Activated T-cell treated with anti-CD3 and anti-CD28 coated beads, Interleukin-2, amount 50 U/mL, for 72 hours (primary cell): Measurements from ENCODE around the gene BCAP29. TPM values are rescaled to one million over a fixed set of nuclear protein-coding genes. Genes with fewer than 3 reads are reported as not detected.
A peak's percentile ranks its signal among the peaks of the same experiment; 100 is the strongest.

Experiments used
- ATAC-seq, 2 donors: fragments of 150-1000 bp; cut with Tn5 transposase; replicated peaks in 1 of 2; 2 replicates each; pipeline ENCODE4 v1.10.0; 2021; ENCODE audit warnings: moderate library complexity in 2 of 2, mild to moderate bottlenecking in 1 of 2
- DNase-seq, 2 donors: peaks; one replicate each; pipeline ENCODE4 v3.0.0; 2021 to 2022; ENCODE audit warnings: mixed read lengths in 1 of 2
- H3K27ac Mint-ChIP-seq: one replicate; pipeline ENCODE4 v1.8.0; 2022; ENCODE audit warnings: mild to moderate bottlenecking, moderate library complexity, mixed read lengths
- H3K27me3 Mint-ChIP-seq: one replicate; pipeline ENCODE4 v1.8.0; 2022; ENCODE audit warnings: low read depth, mixed read lengths
- H3K36me3 Mint-ChIP-seq, 2 donors: one replicate each; pipeline ENCODE4 v1.8.0; 2022; ENCODE audit warnings: mixed read lengths in 2 of 2, mild to moderate bottlenecking in 1 of 2; ENCODE audit not compliant: insufficient read depth in 2 of 2
- H3K4me1 Mint-ChIP-seq: one replicate; pipeline ENCODE4 v1.8.0; 2022; ENCODE audit warnings: low read depth, mixed read lengths
- H3K4me3 Mint-ChIP-seq, 2 donors: one replicate each; pipeline ENCODE4 v1.8.0; 2022; ENCODE audit warnings: mild to moderate bottlenecking in 2 of 2, mixed read lengths in 2 of 2, moderate library complexity in 2 of 2
- H3K9me3 Mint-ChIP-seq, 2 donors: one replicate each; pipeline ENCODE4 v1.8.0; 2022; ENCODE audit warnings: mixed read lengths in 2 of 2
- total RNA-seq, 2 donors: library from RNA; stranded (reverse); gene quantifications; one replicate each; pipeline ENCODE4 v1.2.3, GENCODE V29; 2022

Gene BCAP29
- total RNA-seq, 2 donors from 2014 or later: 37.8 to 44.3 TPM

DNA sequence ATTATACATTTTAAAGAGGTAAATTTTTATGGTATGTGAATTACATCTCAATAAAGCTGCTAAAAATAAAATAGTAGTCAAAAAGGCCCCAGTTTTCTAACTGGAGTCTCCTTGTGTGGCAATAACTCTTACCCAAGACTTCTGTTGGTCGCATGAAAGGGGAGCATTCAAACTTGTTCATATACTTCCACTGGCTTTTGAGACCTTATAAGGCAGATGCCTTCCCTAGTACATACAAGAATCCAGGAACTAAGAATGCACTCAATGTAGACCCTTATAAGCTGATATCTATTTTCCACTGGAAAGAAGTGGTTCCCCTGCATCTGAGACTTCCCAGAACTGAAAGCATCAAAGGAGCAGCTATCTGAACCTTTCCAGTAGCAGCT, 13.0 kb downstream of the BCAP29 start:
- peaks cover 3 to 4% of the 10 kb centered on the region in 2 donors for H3K36me3 Mint-ChIP-seq
- H3K27me3 Mint-ChIP-seq: no peaks in the 10 kb centered on the region
- H3K9me3 Mint-ChIP-seq: no peaks in the 10 kb centered on the region
- H3K4me3 Mint-ChIP-seq: no peak overlapping the region
- DNase-seq (no peak), ATAC-seq (no peak)
- H3K27ac Mint-ChIP-seq: no peak overlapping the region
- H3K4me1 Mint-ChIP-seq: no peaks in the 10 kb centered on the region

DNA sequence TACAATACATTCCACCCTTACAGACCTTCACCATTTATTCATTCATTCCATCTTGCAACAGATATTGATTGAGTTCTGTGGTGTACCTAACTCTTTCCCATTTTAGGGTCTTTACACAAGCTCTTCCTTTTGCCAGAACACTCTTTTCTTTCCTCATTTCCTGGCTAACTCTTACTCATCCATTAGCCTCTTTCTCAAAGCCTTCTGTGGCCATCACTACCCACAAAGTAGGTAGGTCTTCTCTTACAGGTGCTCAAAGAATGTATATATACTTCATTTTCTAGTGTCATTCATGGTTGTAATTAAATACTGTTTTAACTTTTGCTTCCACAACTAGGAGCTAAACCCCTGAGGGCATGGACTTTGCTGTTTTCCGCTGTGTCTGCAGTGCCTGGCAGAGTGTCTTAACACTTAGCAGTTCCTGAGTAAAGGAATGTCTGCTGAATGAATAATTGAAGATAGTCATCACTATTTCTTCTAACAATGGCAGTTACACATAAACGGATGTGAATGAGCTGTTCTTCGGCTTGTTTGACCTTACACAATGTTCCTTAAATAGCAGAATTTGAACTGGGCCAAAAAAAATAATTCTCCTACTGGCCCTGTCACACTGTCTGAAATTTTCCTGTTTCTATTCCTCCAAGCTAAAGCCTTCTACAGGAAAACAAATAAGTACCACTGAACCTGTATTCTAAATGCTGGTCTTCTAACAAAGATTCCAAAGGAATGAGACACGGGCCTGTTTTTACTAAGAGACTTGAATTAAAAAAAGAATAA, 15.1 kb downstream of the BCAP29 start:
- ATAC-seq: no peak
- no peak for DNase-seq
- H3K27ac Mint-ChIP-seq: no peak overlapping the region
- H3K36me3 Mint-ChIP-seq: peaks cover 3 to 4% of the 10 kb centered on the region in 2 donors
- H3K4me1 Mint-ChIP-seq: no peaks in the 10 kb centered on the region
- H3K27me3 Mint-ChIP-seq: no peaks in the 10 kb centered on the region
- H3K9me3 Mint-ChIP-seq: no peaks in the 10 kb centered on the region
- H3K4me3 Mint-ChIP-seq: no peak overlapping the region

DNA sequence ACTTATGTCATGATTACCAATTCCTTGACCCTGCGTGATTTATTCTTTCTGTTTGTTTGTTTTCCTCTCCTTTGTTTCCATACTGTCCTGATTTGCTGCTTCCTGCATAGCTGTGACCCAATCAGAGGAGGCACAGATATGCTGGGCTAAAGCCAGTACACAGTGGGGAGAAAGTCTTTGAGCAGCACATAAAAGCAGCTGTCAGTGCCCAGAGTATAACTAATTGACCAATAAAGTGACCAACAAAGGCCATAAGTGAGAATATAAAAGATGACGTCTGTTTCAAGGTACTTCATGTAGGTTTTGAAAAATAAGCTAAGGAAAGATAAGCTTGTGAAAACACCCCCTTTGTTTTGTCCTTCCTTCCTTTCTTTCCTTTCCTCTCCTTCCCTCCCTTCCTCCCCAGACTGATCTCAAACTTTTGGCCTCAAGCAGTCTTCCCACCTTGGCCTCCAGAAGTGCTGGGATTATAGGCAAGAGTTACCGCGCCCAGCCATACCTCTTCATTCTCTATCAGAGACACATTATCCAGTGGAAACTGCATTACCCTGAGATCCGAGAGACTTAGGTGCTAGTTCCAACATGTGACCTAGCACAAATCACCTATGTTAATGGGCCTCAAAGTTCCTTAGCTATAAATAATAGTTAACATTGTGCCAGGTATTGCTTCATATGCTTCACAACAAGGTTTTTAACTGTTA, 17.0 kb downstream of the BCAP29 start:
- H3K4me3 Mint-ChIP-seq: no peak overlapping the region
- ATAC-seq (no peak), DNase-seq (no peak)
- H3K36me3 Mint-ChIP-seq: peaks cover 0 to 8% of the 10 kb centered on the region in 2 donors
- no peaks in the 10 kb centered on the region for H3K9me3 Mint-ChIP-seq
- H3K27me3 Mint-ChIP-seq: no peaks in the 10 kb centered on the region
- H3K27ac Mint-ChIP-seq: no peak overlapping the region
- no peaks in the 10 kb centered on the region for H3K4me1 Mint-ChIP-seq

DNA sequence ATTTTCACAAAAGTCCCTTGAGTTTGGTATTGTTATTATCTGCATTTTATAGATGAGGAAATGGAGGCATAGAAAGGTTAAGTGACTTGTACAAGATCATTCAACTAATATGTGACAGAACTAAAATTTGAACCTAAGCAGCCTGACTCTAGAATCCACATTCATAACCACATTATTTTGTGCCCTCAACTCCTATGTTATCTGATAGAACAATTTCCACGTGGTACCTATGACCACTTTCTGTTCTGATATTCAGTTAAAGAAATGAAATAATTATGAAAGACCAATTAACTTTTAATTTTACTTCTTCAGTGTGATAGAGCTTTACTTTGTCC, 17.5 kb downstream of the BCAP29 start:
- no peak for DNase-seq
- Mint-ChIP-seq H3K27me3 (no peaks in the 10 kb centered on the region), H3K27ac (no peak overlapping the region), H3K36me3 (peaks cover 0 to 8% of the 10 kb centered on the region in 2 donors), H3K4me3 (no peak overlapping the region), H3K9me3 (no peaks in the 10 kb centered on the region), H3K4me1 (no peaks in the 10 kb centered on the region)
- ATAC-seq: no peak

DNA sequence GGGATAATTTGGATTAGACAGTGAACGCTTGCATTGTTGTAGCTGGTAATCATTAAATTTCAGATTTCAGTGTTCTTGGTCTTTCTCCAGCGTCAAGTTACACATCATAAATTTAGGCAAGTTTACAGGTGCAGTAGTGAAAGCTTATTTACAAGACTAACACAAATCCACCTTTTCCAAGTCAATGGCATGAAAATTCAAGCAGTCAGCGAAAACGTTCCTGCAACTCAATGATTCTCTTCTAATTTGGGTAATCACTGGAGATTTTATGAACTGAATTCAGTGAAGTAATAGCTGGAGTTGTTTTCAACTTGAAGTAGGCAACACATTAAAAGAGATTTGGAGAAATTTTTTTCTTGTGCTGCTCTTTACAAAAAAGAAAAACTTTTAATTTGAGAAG, 17.9 kb downstream of the BCAP29 start:
- ATAC-seq (no peak), DNase-seq (no peak)
- Mint-ChIP-seq H3K9me3 (no peaks in the 10 kb centered on the region), H3K4me1 (no peaks in the 10 kb centered on the region), H3K36me3 (peaks cover 0 to 8% of the 10 kb centered on the region in 2 donors), H3K27me3 (no peaks in the 10 kb centered on the region), H3K4me3 (no peak overlapping the region), H3K27ac (no peak overlapping the region)

DNA sequence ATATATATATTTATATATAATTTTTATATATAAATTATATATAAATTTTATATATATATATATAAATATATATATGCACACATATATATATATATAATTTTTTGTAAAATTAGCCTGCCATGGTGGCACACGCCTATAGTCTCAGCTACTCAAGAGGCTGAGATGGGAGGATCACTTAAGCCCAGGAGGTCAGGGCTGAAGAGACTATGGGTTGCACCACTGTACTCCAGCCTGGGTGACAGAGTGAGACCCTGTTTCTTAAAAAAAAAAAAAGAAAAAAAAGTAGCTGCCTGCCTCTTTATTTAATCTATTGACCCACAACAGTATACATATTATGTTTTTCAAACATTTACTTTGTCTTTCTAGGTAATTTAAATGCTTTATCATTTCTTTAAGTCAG, 19.2 kb downstream of the BCAP29 start:
- no peak overlapping the region for H3K27ac Mint-ChIP-seq
- ATAC-seq: peak in 1 of 2 donors; percentile 67

DNA sequence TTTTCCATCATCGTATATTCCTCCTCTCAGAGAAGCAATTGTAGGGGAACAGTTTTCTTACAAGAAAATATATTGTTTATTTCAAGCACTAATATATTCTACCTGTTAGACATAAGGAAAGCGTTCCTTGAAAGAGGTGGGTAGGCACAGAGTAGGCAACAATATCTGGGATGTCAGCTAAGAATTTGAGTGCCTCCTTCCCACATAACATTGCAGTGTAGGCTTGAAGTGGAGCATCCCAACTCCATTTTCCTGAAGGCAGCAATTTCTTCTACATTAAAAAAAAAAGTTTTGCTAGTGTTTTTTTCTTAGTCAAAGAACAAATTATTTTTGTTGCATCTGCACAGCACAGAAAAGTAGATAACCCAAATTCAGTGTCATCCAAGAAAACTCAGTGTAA, 20.8 kb downstream of the BCAP29 start:
- no peaks in the 10 kb centered on the region for H3K9me3 Mint-ChIP-seq
- ATAC-seq: no peak
- H3K36me3 Mint-ChIP-seq: peaks cover 0 to 7% of the 10 kb centered on the region in 2 donors
- H3K4me1 Mint-ChIP-seq: peaks cover 6% of the 10 kb centered on the region
- no peak overlapping the region for H3K4me3 Mint-ChIP-seq
- H3K27me3 Mint-ChIP-seq: no peaks in the 10 kb centered on the region
- no peak for DNase-seq
- no peak overlapping the region for H3K27ac Mint-ChIP-seq

More for the DNA sequence above, 19.2 kb downstream of the BCAP29 start:
- Mint-ChIP-seq H3K4me1 (no peaks in the 10 kb centered on the region), H3K27me3 (no peaks in the 10 kb centered on the region), H3K4me3 (no peak overlapping the region), H3K9me3 (no peaks in the 10 kb centered on the region), H3K36me3 (peaks cover 0 to 9% of the 10 kb centered on the region in 2 donors)
- DNase-seq: no peak

DNA sequence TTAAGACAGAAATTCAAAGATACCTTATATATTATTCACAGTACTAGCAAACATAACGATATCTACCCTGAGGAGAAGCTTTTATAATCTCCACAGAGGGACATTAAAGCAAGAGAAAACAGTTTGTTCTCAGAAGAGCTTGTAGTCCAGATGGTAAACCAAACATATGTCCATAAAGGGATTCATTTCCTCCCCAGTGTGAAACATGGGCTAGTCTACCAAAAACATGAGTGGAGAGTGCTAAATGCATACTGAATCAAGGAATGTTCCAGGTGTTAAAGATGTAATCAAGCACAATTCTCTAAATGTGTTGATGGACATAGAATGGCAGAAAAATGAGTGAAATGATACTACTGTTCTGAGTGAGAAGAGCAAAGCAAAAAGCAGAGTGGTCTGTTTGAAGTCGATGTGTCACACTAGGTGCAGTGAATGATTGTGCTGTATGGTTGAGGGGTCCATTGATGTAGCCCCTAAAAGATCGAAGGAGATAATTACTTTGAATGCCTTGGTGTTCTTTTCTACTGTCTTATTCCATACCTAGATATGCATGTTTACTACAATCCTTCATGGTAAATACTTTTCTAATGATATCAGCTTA, 25.3 kb downstream of the BCAP29 start:
- H3K27me3 Mint-ChIP-seq: no peaks in the 10 kb centered on the region

DNA sequence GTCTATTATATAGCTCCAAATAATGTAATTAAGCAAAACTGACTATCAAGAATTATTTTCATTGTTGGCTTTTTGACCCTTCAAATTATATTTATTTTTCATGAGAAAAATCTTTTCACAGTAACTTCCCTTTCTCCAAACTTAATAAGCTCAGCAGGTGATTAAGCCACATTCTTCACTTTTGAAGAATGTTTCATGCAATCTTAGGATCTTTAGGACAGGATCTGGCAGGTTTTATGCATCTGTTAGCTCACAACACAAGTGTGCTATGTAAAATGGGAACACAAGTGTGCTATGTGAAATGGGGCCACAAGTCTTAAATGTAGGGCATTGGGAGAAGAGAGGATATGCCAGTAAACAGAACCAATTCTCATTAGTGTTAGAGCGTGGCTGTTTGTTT, 26.3 kb downstream of the BCAP29 start:
- Mint-ChIP-seq H3K27me3 (no peaks in the 10 kb centered on the region), H3K27ac (no peak overlapping the region), H3K9me3 (no peaks in the 10 kb centered on the region), H3K4me1 (peaks cover 6% of the 10 kb centered on the region), H3K4me3 (no peak overlapping the region), H3K36me3 (peaks cover 0 to 3% of the 10 kb centered on the region in 2 donors)
- no peak for DNase-seq
- no peak for ATAC-seq

More for the DNA sequence above, 25.3 kb downstream of the BCAP29 start:
- no peak overlapping the region for H3K4me3 Mint-ChIP-seq
- peaks cover 0 to 4% of the 10 kb centered on the region in 2 donors for H3K36me3 Mint-ChIP-seq
- H3K4me1 Mint-ChIP-seq: peaks cover 6% of the 10 kb centered on the region
- no peaks in the 10 kb centered on the region for H3K9me3 Mint-ChIP-seq
- DNase-seq (no peak), ATAC-seq (peak; percentile 87 to 96)
- no peak overlapping the region for H3K27ac Mint-ChIP-seq

DNA sequence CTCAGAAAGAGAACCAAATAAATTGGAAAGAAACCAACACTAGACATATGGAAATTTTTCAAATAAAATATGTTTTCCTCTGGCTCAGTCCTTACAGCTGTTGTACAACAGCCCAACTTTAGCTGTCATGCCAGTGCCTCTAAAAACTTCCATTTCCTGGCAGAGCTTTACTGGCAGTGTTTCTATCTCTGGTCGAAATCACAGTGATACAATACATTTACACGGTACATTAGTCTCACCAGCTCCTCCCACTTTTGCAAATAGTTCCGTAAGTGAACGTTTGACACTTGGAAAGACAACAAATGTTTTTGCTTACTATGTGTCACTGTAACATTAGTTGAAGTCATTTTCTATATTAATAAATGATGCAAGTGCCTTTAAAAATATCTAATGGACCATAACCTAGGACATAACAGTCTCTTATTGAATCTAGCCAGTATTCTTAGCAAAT, 29.8 kb downstream of the BCAP29 start:
- ATAC-seq (no peak), DNase-seq (no peak)
- H3K27ac Mint-ChIP-seq: no peak overlapping the region
- no peaks in the 10 kb centered on the region for H3K9me3 Mint-ChIP-seq
- no peak overlapping the region for H3K4me3 Mint-ChIP-seq
- H3K36me3 Mint-ChIP-seq: peaks cover 0 to 2% of the 10 kb centered on the region in 2 donors
- peaks cover 6% of the 10 kb centered on the region for H3K4me1 Mint-ChIP-seq
- no peaks in the 10 kb centered on the region for H3K27me3 Mint-ChIP-seq

DNA sequence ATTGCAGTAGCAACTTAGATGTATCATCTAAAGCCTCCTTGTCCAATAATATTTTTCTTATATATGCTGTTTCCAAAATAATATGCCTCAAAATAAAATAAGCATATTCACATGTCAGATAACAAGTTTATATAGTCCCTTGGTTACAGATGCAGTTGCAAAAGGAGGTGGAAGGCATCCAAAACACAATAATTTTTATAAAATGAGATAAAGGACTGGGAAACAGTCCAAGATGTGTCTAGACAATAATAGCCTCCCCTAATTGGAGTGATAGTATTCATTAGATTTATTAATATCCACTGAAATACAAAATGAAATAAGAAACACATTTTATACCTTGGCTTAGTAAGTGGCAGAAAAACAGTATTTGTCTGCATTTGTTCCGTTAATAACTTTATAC, 30.3 kb downstream of the BCAP29 start:
- peaks cover 2% of the 10 kb centered on the region for H3K4me1 Mint-ChIP-seq
- H3K27me3 Mint-ChIP-seq: no peaks in the 10 kb centered on the region
- DNase-seq: no peak
- no peaks in the 10 kb centered on the region for H3K9me3 Mint-ChIP-seq
- ATAC-seq: no peak
- no peaks in the 10 kb centered on the region for H3K36me3 Mint-ChIP-seq
- no peak overlapping the region for H3K27ac Mint-ChIP-seq
- no peak overlapping the region for H3K4me3 Mint-ChIP-seq

DNA sequence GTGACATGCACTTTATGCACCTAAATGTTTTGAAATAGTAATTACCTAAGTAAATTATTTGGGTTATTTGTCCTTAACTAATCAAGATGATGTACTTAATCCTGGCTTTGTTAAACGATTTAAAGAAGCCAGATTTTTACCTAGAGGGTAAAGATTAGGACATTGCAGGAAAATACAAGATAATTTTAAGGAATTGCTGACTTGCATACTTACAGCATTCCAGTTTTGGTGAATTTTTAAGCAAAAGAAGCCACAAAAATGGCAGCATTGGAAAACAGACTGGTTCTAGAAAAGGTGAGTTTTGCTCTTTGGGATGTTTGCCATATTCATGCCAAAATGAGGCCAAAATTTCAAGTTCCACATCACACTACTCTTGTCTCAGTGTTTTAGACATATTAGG, 33.4 kb downstream of the BCAP29 start:
- no peaks in the 10 kb centered on the region for H3K9me3 Mint-ChIP-seq
- ATAC-seq (no peak), DNase-seq (no peak)
- H3K36me3 Mint-ChIP-seq: peaks cover 2 to 3% of the 10 kb centered on the region in 2 donors
- no peaks in the 10 kb centered on the region for H3K4me1 Mint-ChIP-seq
- H3K27me3 Mint-ChIP-seq: no peaks in the 10 kb centered on the region
- no peak overlapping the region for H3K4me3 Mint-ChIP-seq
- no peak overlapping the region for H3K27ac Mint-ChIP-seq

DNA sequence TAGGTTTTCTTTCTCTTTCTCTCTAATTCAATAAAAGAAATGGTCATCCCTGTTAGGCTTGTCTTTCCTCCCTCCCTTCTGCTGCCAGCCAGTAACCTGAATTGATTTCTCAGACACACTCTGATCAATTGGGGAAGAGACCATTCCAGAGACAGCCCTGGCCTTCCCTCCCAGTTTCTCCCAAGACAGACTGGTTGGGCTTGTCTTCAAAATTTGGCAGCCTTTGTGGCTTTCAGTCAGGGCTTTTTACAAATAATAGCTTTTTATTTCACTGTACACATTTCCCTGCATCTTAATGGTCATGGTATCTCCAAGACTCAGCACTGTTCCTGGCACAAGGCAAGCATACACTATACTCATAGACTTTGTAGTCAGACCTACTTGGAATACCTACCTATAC, 33.9 kb downstream of the BCAP29 start:
- H3K9me3 Mint-ChIP-seq: no peaks in the 10 kb centered on the region
- no peak overlapping the region for H3K4me3 Mint-ChIP-seq
- no peaks in the 10 kb centered on the region for H3K4me1 Mint-ChIP-seq
- DNase-seq (no peak), ATAC-seq (no peak)
- H3K27me3 Mint-ChIP-seq: no peaks in the 10 kb centered on the region
- H3K27ac Mint-ChIP-seq: no peak overlapping the region
- H3K36me3 Mint-ChIP-seq: peaks cover 2 to 3% of the 10 kb centered on the region in 2 donors
